GM19239 (cell line): ENCODE data around the gene ATP10A.
A peak's percentile ranks its signal among the peaks of the same experiment; 100 is the strongest.
"Not testable (repeated sequence)": the region's sequence is repeated elsewhere in the genome, so short reads cannot be mapped to it uniquely, and the experiment has no call there.

Experiments
- DNase-seq: peaks from one replicate; pipeline ENCODE4 v3.0.0; 2011; ENCODE audit warnings: low spot score; ENCODE audit not compliant: insufficient read length
- FAIRE-seq: peaks from 2 replicates; lab custom pipeline; 2011; peaks lifted over from hg19 to GRCh38; lab: Jason Lieb, UNC

The ATP10A gene

DNA sequence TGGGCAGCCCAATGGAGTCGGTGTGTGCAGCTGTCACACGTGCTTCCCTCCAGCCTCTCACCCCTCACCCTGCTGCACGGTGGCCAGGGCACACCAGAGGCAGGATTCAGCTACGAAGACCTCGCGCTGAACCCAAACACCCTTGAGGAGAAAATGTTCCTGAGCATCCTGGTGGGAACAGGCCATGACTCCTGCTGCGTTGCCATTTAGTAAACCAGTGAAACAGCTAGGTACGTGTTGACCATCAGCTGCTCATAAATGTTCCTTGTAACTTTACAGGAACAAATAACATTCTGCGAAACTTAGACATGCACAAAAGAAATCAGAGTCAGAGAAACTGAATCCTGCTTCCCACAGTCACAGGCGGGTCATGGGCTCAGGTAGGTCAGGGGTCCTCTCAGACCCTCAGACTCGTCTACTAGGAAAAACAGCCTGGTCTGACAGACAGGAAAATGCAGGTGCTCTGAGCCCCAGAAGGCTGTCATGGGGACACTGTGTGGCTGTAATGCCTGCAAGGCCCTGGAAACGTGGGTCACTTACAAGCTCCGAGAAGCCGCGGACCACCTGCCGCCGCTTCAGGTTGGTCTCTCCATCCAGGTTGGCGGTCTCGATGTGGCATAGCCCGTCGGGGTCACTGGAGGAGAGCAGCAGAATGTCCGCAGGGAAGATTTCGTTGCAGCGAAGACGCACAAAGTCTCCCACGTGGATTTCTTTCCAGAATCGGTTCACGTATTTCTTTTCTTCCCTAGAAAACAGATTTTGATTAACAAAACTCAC is 82.5 kb downstream of the ATP10A start:
- no peak for FAIRE-seq

GRCh38 chr15:25778161-25778560 is 85.0 kb downstream of the ATP10A start:
- FAIRE-seq (no peak), DNase-seq (no peak)

More for the DNA sequence above, 82.5 kb downstream of the ATP10A start:
- DNase-seq: no peak

- no peak for FAIRE-seq
- DNase-seq: no peak
Observed at GRCh38 chr15:25777037-25777436, 86.1 kb downstream of the ATP10A start.

DNA sequence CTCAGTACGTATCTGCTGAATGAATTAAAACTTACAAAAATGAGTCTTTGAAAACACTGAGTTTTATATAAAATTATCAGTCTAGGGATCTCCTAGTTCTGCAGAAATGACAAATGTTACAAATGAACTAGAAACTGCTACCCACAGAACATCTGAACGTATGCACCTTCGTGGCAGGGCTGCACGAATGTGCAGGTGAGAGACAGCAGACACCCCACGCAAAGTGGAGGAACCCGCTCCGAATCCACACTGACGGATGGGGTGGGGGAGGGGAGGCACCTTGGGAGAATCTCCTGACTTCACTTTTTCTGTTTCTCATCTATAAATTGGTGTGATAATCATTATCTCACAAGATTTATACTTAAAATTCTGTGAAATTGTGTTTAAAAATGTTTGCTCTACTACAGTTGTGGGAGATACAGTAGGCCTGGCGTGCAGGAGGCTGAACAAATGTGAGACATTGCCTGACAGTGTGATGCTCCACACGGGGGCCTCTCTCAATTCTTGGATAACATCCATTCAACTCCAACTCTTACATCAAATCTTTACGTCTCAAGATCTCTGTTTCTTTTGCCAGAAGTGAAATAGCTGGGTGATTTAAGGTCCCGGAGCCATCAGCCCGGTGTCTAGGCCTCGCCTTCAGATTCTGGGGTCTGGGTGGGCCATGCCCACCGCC is 86.9 kb downstream of the ATP10A start:
- no peak for DNase-seq
- no peak for FAIRE-seq

DNA sequence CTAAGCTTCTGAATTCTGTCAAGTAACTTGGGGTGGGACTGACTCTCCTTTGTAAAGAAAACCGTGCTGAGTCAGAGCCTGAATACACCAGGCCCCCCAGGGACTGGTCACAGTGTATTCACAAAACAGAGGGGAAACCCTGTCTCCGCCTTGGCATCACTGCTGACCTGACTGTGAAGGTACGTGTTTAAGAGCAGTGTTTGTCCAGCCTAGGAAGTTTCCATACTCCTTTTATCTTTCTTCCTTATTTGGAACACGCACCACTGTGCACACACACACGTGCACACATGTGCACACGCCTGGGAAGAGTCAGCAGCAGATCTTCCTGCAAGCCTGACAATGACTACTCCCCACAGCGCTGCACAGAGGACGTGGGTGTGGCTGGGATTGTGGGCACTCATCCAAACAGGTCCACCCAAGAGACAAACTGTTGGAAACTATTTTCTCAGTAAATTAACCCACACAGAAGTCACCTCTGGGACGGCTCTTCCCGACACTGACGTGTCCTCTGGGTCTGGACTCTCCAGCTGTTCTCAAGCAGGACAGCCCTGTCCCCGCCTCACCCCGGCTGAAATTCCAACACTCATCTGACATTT is 87.7 kb downstream of the ATP10A start:
- no peak for FAIRE-seq
- peak; percentile 35 for DNase-seq

DNA sequence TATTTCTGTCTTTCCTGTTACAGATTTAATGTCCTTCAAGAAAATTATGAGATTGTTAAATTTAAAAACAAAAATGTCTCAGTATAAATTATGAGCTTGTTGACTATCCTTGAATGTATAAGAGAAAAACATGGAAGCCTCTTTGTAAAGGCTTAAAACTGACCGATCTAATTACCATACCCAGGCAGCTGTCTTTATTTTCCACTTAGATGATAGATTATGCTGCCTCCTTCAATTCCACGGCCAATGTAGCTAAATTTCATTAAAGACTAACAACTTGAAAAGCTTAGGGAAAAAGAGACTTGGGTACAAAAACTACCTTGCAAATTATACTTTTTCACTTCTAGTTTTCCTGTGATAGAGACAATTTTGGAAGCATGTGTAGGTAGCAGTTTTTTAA is 88.3 kb downstream of the ATP10A start:
- no peak for FAIRE-seq

DNA sequence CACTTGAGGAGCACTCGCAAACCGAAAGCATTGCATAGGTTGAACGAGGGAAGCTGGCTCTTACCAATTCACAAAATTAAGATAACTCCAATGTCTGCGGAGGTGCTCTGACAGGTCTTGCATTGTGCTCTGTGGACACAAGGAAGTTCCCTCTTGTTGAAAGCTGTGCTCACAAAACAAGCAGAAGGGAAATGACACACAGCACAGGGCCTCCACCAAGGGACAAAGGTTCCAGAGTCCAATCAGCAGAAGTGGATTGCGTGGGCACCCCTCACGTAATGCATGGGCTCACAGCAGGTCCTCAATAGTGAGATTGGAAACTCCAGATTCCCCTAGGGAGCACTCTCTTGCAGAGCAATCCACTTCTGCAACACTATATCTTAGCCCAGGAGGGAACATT is 89.9 kb downstream of the ATP10A start:
- FAIRE-seq: no peak
- DNase-seq: no peak

More for the DNA sequence above, 88.3 kb downstream of the ATP10A start:
- no peak for DNase-seq

DNA sequence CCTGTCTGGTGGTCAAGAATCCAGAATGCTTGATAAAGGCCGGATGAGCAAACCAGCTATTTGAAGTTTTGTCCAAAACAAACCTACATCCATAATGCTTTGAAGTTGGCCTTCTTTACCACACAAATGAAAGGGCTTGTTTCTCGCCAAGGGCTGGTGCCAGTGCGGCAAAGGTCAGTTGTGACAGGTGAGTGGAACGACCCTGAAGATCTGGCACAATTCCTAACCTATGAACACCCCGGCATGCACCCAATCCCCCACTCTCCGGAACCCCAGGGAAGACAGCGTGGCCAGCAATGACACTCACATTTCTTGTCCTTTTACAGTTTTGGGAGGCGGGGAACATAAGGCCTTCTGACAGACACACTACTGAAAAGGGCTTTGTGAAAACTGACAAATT is 90.6 kb downstream of the ATP10A start:
- FAIRE-seq (no peak), DNase-seq (no peak)

DNA sequence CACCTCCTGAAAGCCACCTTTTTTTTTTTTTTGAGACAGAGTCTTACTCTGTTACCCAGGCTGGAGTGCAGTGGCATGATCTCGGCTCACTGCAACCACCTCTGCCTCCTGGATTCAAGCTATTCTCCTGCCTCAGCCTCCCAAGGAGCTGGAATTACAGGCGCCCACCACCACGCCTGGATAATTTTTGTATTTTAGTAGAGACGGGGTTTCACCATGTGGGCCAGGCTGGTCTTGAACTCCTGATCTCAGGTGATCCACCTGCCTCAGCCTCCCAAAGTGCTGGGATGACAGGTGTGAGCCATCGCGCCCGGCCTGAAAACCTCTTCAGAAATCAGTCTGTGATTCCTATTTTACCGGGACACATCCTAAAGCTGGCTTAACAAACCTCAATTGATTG is 91.4 kb downstream of the ATP10A start:
- not testable (repeated sequence) for FAIRE-seq

DNA sequence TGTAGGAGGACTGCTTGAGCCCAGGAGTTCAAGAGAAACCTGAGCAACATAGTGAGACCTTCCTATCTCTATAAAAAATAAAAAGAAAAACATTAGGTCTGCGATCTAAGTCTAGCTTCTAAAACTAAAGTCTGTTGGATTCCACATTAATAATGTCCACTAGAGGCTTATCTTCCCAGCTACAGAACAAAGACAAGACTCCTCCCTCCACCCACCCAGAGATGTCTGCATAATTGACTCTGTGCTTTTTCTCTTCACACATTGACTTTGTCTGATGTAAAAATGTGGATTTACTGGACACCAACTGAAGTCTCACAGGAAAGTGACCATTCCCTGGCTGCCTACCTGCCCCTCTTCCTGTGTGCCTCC is 91.8 kb downstream of the ATP10A start:
- no peak for DNase-seq
- no peak for FAIRE-seq

More for the DNA sequence above, 91.4 kb downstream of the ATP10A start:
- not testable (repeated sequence) for DNase-seq

GRCh38 chr15:25770618-25771337 is 92.3 kb downstream of the ATP10A start:
- DNase-seq (no peak), FAIRE-seq (no peak)

GRCh38 chr15:25770031-25770430 is 93.1 kb downstream of the ATP10A start:
- FAIRE-seq (no peak), DNase-seq (no peak)

GRCh38 chr15:25768271-25768670 is 94.9 kb downstream of the ATP10A start:
- DNase-seq: no peak
- no peak for FAIRE-seq

GRCh38 chr15:25767356-25768151 is 95.6 kb downstream of the ATP10A start:
- DNase-seq (no peak), FAIRE-seq (no peak)

DNA sequence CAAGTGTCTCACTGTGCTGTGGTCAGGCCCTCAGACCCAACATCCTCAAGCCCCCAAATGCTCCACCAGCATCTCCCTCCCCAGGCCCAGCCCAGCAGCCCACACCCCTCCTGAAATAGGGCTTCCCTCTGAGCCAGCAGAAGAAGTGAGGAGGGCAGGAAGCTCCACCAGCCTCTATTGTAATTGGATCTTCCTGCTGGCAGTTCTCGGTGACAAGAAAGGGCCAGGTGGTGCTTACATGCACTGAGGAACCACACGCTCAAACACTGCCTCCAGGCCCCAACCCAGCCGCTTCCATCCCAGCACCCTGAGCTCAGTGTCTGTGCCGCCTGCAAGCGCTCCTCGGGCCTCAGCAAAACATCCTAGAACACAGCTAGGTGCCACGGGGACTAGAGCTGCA is 96.7 kb downstream of the ATP10A start:
- DNase-seq (no peak), FAIRE-seq (no peak)

GRCh38 chr15:25764980-25765735 is 98.0 kb downstream of the ATP10A start:
- no peak for FAIRE-seq
- no peak for DNase-seq

GRCh38 chr15:25763954-25764353 is 99.2 kb downstream of the ATP10A start:
- no peak for FAIRE-seq
- no peak for DNase-seq

GRCh38 chr15:25763331-25763751 is 99.8 kb downstream of the ATP10A start:
- DNase-seq (no peak), FAIRE-seq (no peak)

GRCh38 chr15:25761971-25762662 is 101.0 kb downstream of the ATP10A start:
- no peak for DNase-seq

More at GRCh38 chr15:25761971-25762662, 101.0 kb downstream of the ATP10A start:
- no peak for FAIRE-seq
